Activated CD4-positive, alpha-beta T cell treated with anti-CD3 and anti-CD28 coated beads for 24 hours (primary cell): ENCODE results near the gene TMEM47.

Source experiments
- DNase-seq, 2 donors: peaks; one replicate each; pipeline ENCODE4 v3.0.0-alpha.2; 2020; ENCODE audit warnings: low read depth in 2 of 2

TMEM47 gene

GRCh38 chrX:34585561-34585960 lies 71.5 kb downstream of the TMEM47 start:
- no peak for DNase-seq

- DNase-seq, result no peak
Observed at GRCh38 chrX:34584781-34585180, 72.3 kb downstream of the TMEM47 start.

GRCh38 chrX:34580069-34580468 lies 77.0 kb downstream of the TMEM47 start:
- DNase-seq, result no peak

- no peak for DNase-seq
Observed at GRCh38 chrX:34578237-34578636, 78.8 kb downstream of the TMEM47 start.
